ENCODE measurements around the gene TP73. TPM values are rescaled to one million over a fixed set of nuclear protein-coding genes. Genes with fewer than 3 reads are reported as not detected.

The TP73 gene
- total and polyA plus RNA-seq, 2 donors (not counting 1 experiment from before 2014, with no cell fraction given): 1.2 to 2.4 TPM

- ChIA-PET POLR2A (no interaction called here), CTCF (no interaction called here)
- Histone ChIP-seq H3K4me3 (ENCODE audit: control extremely low read depth in 1 of 5, extremely low read depth in 1 of 5, insufficient read depth in 1 of 5, low read depth in 2 of 5, low read length in 4 of 5) (no peak within 1 kb of the TSS), H3K9me3 (ENCODE audit: control extremely low read depth in 1 of 3, control insufficient read depth in 2 of 3, insufficient read depth in 1 of 3, low read length in 2 of 3) (no peaks in the 10 kb centered on the region), H3K27me3 (replicated peaks in 1 of 4; ENCODE audit: control extremely low read depth in 1 of 4, control insufficient read depth in 3 of 4, insufficient read depth in 4 of 4, low read length in 3 of 4) (peaks cover 0 to 24% (median 0%) of the 10 kb centered on the region in 4 experiments), H2AFZ (ENCODE audit: insufficient read depth, low read depth, low read length, poor library complexity, severe bottlenecking) (no peak within 1 kb of the TSS), H3K4me2 (replicated peaks; ENCODE audit: low read depth, low read length, poor library complexity, severe bottlenecking) (no peak within 1 kb of the TSS), H3K9ac (ENCODE audit: low read length) (no peak within 1 kb of the TSS), H3K36me3 (replicated peaks in 1 of 2; ENCODE audit: control extremely low read depth in 1 of 2, control insufficient read depth in 1 of 2, extremely low read depth in 1 of 2, insufficient read depth in 2 of 2, low read length in 1 of 2) (no peaks in the 10 kb centered on the region), H3K4me1 (ENCODE audit: control insufficient read depth in 2 of 2, insufficient read depth in 2 of 2, low read length in 2 of 2) (peaks cover 5 to 7% of the 10 kb centered on the region in 2 donors), H3K79me2 (ENCODE audit: control insufficient read depth, insufficient read depth, low read length) (no peaks in the 10 kb centered on the region), H4K20me1 (ENCODE audit: control insufficient read depth, insufficient read depth, low read length, poor library complexity, severe bottlenecking) (no peaks in the 10 kb centered on the region), H3K27ac (ENCODE audit: low read length in 2 of 2) (no peak within 1 kb of the TSS)
- intact Hi-C loops (cut with micrococcal nuclease): no loop called here
- TF ChIP-seq EZH2 (IDR thresholded peaks at IDR 0.05; ENCODE audit: borderline replicate concordance, insufficient read depth, low read depth, low read length, poor library complexity, severe bottlenecking) (no peak), CTCF (IDR thresholded peaks at IDR 0.05) (no peak)
- DNase-seq (no peak), ATAC-seq (ENCODE audit: low read depth) (no peak)
- H3K4me3 Mint-ChIP-seq: no peak within 1 kb of the TSS
- no peak within 1 kb of the TSS for H3K27ac Mint-ChIP-seq
- peaks cover 12% of the 10 kb centered on the region for H3K27me3 Mint-ChIP-seq
- 89% methylated on average over 14 of the region's 17 CpGs for WGBS (ENCODE audit: insufficient coverage)
- H3K9me3 Mint-ChIP-seq (ENCODE audit: insufficient read depth): no peaks in the 10 kb centered on the region
- peaks cover 5% of the 10 kb centered on the region for H3K4me1 Mint-ChIP-seq
Measured at GRCh38 chr1:3752400-3752945, 100.2 kb downstream of the TP73 start, which contains the start of gene CCDC27. Gene CCDC27 (plus strand): TSS chr1:3752450. CDS start chr1:3752482, 32 bp downstream.

GRCh38 chr1:3753656-3754454 is 101.5 kb downstream of the TP73 start:
- Histone ChIP-seq H3K4me1 (ENCODE audit: control insufficient read depth in 2 of 2, insufficient read depth in 2 of 2, low read length in 2 of 2) (no peaks in the 10 kb centered on the region), H3K27me3 (replicated peaks in 1 of 4; ENCODE audit: control extremely low read depth in 1 of 4, control insufficient read depth in 3 of 4, insufficient read depth in 4 of 4, low read length in 3 of 4) (peaks cover 0 to 27% (median 0%) of the 10 kb centered on the region in 4 experiments), H3K36me3 (replicated peaks in 1 of 2; ENCODE audit: control extremely low read depth in 1 of 2, control insufficient read depth in 1 of 2, extremely low read depth in 1 of 2, insufficient read depth in 2 of 2, low read length in 1 of 2) (no peaks in the 10 kb centered on the region), H3K9ac (ENCODE audit: low read length) (no peak overlapping the region), H4K20me1 (ENCODE audit: control insufficient read depth, insufficient read depth, low read length, poor library complexity, severe bottlenecking) (no peaks in the 10 kb centered on the region), H3K27ac (ENCODE audit: low read length in 2 of 2) (no peak overlapping the region), H2AFZ (ENCODE audit: insufficient read depth, low read depth, low read length, poor library complexity, severe bottlenecking) (no peak overlapping the region), H3K9me3 (ENCODE audit: control extremely low read depth in 1 of 3, control insufficient read depth in 2 of 3, insufficient read depth in 1 of 3, low read length in 2 of 3) (no peaks in the 10 kb centered on the region), H3K4me2 (replicated peaks; ENCODE audit: low read depth, low read length, poor library complexity, severe bottlenecking) (no peak overlapping the region), H3K79me2 (ENCODE audit: control insufficient read depth, insufficient read depth, low read length) (no peaks in the 10 kb centered on the region), H3K4me3 (ENCODE audit: control extremely low read depth in 1 of 5, extremely low read depth in 1 of 5, insufficient read depth in 1 of 5, low read depth in 2 of 5, low read length in 4 of 5) (no peak overlapping the region)
- WGBS (ENCODE audit: insufficient coverage): 88% methylated on average over 20 of the region's 20 CpGs
- H3K4me1 Mint-ChIP-seq: no peaks in the 10 kb centered on the region
- H3K27ac Mint-ChIP-seq: no peak overlapping the region
- ChIA-PET POLR2A (no interaction called here), CTCF (no interaction called here)
- no peaks in the 10 kb centered on the region for H3K9me3 Mint-ChIP-seq (ENCODE audit: insufficient read depth)
- no peak for ATAC-seq (ENCODE audit: low read depth)
- intact Hi-C loops (cut with micrococcal nuclease): no loop called here
- peaks cover 12% of the 10 kb centered on the region for H3K27me3 Mint-ChIP-seq
- TF ChIP-seq CTCF (IDR thresholded peaks at IDR 0.05) (no peak), EZH2 (IDR thresholded peaks at IDR 0.05; ENCODE audit: borderline replicate concordance, insufficient read depth, low read depth, low read length, poor library complexity, severe bottlenecking) (no peak)
- H3K4me3 Mint-ChIP-seq: no peak overlapping the region
- no peak for DNase-seq

Data from B cell (primary cell).